HFF-Myc (cell line): ENCODE results near the gene CCND3.
A peak's percentile ranks its signal among the peaks of the same experiment; 100 is the strongest.

Experiments used
- DNase-seq: peaks from one replicate; pipeline ENCODE4 v3.0.0-alpha.2; 2011; ENCODE audit warnings: low read depth; ENCODE audit errors: extremely low read depth
- H3K4me3 ChIP-seq: replicated peaks from 2 replicates; pipeline ENCODE4 v1.5.1; 2011; ENCODE audit warnings: low read depth, mild to moderate bottlenecking, control low read depth, low read length
- TF ChIP-seq, protein P1 (sequence below): IDR thresholded peaks from 2 replicates; pipeline ENCODE4 v1.5.1; 2012; ENCODE audit warnings: mild to moderate bottlenecking, low read depth, low read length, control low read depth; ENCODE audit errors: missing control alignments

CCND3 gene

GRCh38 chr6:41941280-41942066 lies at the start of gene CCND3:
Gene CCND3, minus strand, starts transcription at chr6:41941808. Its CDS starts 159 bp downstream, at chr6:41941649.
- peak within 1 kb of the TSS; percentile 91 for H3K4me3 ChIP-seq
- TF ChIP-seq, protein P1, sequence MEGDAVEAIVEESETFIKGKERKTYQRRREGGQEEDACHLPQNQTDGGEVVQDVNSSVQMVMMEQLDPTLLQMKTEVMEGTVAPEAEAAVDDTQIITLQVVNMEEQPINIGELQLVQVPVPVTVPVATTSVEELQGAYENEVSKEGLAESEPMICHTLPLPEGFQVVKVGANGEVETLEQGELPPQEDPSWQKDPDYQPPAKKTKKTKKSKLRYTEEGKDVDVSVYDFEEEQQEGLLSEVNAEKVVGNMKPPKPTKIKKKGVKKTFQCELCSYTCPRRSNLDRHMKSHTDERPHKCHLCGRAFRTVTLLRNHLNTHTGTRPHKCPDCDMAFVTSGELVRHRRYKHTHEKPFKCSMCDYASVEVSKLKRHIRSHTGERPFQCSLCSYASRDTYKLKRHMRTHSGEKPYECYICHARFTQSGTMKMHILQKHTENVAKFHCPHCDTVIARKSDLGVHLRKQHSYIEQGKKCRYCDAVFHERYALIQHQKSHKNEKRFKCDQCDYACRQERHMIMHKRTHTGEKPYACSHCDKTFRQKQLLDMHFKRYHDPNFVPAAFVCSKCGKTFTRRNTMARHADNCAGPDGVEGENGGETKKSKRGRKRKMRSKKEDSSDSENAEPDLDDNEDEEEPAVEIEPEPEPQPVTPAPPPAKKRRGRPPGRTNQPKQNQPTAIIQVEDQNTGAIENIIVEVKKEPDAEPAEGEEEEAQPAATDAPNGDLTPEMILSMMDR = no peak
- DNase-seq = peak; percentile 49

DNA sequence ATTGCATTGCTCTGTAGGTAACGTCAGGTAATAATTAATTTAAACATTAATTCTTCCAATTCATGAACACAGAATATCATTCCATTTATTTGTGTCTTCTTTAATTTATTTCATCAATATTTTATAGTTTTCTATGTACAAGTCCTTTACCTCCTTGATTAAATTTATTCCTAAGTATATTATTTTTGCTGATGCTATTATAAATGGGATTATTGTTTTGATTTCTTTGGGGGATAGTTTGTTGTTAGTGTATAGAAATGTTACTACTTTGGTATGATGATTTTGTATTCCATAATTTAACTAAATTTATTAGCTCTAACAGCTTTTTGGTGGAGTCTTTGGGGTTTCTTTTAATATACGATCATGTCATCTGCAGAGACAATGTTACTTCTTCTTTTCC lies 44.7 kb upstream of the CCND3 start:
- DNase-seq = no peak
- TF ChIP-seq, protein P1 = no peak
- H3K4me3 ChIP-seq = no peak overlapping the region

GRCh38 chr6:41984623-41985022 lies 43.0 kb upstream of the CCND3 start:
- DNase-seq = no peak
- TF ChIP-seq, protein P1 = no peak
- H3K4me3 ChIP-seq = no peak overlapping the region

DNA sequence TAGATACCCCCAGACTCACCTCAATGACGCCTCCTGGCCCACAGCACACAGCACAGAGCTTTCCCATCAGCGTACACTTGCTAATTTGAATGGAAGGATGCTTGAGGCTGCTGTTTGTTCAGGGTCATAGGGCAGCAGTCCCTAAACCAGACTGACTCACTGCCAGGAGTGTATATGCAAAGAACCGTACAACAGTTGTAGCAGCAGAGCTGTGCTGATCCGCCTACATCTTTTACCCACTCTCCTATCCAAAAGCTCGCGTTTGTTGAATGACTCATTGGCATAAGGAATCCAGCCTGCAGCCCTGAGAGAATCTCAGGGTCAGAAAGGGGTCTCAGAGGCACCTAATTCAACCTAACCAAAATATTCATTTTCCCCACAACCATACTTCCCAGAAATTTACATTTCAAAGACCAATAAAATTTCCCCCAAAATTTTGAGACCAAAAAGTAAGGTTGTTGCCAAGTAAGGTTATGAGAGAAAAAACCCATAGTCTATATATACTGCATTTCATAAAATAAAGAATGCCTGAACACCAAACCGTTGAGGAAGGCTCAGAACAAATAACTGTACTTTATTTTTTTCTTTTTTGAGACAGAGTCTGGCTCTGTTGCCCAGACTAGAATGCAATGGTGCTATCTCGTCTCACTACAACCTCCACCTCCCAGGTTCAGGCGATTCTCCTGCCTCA lies 35.3 kb upstream of the CCND3 start:
- TF ChIP-seq, protein P1 = no peak
- DNase-seq = peak; percentile 48
- no peak overlapping the region for H3K4me3 ChIP-seq

DNA sequence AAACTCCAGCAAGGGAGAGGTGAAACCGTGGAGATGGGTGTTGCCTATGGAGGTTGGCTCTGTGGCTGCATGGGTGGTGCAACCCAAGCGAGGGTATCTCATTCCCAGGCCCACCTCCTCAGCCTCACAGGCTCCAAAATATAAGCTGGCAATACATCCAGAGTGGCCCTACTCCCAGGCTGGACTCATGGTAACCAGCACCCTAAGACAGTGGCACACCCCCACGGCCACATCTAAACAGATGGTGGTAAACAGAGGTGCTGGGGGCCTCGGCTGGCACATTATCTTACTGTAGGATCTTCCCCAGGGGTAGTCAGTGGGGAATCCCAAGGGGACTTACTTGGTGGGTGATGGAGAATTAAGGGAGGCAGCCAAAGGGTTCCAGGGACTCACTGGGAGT lies 33.7 kb upstream of the CCND3 start:
- H3K4me3 ChIP-seq = no peak overlapping the region
- TF ChIP-seq, protein P1 = no peak
- no peak for DNase-seq

GRCh38 chr6:41974281-41974825 lies 32.7 kb upstream of the CCND3 start:
- H3K4me3 ChIP-seq = no peak overlapping the region
- TF ChIP-seq, protein P1 = no peak
- no peak for DNase-seq
